ENCODE data around the gene TRDMT1.

Gene TRDMT1

DNA sequence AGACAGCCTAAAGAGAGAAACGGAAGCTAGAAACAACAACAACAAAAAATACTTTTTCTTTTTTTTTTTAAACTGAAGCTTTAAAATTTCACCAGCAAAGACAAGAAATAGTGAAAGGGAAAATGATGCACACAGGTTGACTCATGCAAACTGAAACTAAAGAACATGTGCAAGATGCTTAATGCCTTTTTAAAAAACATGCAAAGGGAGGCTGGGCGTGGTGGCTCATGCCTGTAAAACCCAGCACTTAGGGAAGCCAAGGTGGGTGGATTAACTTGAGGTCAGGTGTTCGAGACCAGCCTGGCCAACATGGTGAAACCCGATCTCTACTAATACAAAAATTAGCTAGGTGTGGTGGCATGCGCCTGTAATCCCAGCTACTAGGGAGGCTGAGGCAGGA is 56.7 kb downstream of the TRDMT1 start:
- Histone ChIP-seq H3K4me1 (ENCODE audit: insufficient read depth, low read length) (no peaks in the 10 kb centered on the region), H3K4me3 (ENCODE audit: low read length) (no peak overlapping the region), H3K27me3 (ENCODE audit: insufficient read depth, low read length) (no peaks in the 10 kb centered on the region), H3K9ac (ENCODE audit: low read depth, low read length) (no peak overlapping the region), H3K27ac (ENCODE audit: low read length) (no peak overlapping the region), H3K9me3 (ENCODE audit: insufficient read depth, low read depth, low read length) (no peaks in the 10 kb centered on the region), H3K36me3 (ENCODE audit: insufficient read depth, low read depth, low read length) (0 out of 2 replicates have a peak, but pooled peaks cover 3% of the 10 kb centered on the region)

DNA sequence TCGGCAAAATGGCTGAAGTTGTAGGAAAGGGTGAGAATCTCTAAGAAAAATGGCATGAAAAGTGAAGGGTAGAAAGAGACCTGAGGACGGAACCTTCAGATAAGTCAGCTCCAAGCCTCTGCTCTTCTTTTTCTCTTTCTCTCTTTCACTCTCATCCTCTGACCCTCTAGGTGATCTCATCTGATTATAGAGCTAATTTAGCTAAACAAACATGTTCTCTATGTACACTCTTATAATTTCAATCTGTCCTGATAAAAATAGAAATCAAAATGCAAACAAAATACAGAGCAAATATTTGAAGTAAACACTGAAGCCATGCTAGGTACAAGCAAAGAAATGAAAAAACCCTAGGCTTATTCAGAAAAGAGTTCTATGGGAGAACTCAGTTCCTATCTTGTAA is 57.4 kb downstream of the TRDMT1 start:
- H3K27ac ChIP-seq (ENCODE audit: low read length) = no peak overlapping the region
- 0 out of 2 replicates have a peak, but pooled peaks cover 3% of the 10 kb centered on the region for H3K36me3 ChIP-seq (ENCODE audit: insufficient read depth, low read depth, low read length)
- no peaks in the 10 kb centered on the region for H3K9me3 ChIP-seq (ENCODE audit: insufficient read depth, low read depth, low read length)
- no peaks in the 10 kb centered on the region for H3K4me1 ChIP-seq (ENCODE audit: insufficient read depth, low read length)
- H3K27me3 ChIP-seq (ENCODE audit: insufficient read depth, low read length) = no peaks in the 10 kb centered on the region
- H3K4me3 ChIP-seq (ENCODE audit: low read length) = no peak overlapping the region
- no peak overlapping the region for H3K9ac ChIP-seq (ENCODE audit: low read depth, low read length)

DNA sequence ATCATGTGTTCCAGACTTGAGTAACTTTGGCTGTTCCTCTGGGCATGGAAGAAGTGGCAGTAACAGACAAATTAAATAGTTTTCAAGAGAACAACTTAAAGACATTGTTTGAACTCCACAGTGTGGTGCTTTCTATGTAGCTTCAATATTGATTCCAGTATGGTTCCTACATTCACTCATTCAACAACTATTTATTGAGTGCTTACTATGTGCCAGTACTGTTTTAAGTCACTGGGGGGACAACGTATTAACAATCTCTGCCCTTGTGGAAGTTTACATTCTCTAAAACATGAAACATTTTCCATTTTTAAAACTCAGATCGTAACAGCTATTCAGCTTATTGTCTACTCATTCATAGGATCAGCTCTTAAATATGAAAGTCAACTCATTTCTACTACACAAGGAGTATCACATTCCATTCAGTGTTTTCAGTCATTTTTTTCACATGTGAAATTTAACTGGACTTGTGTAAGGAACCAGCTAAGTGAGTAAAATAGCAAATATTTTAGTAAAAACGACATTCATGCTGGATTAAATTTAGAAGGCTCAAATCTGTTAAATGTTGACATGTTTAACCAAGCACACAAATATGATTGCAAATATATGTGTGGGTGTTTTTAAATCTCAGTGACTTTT is 58.3 kb downstream of the TRDMT1 start:
- no peaks in the 10 kb centered on the region for H3K27me3 ChIP-seq (ENCODE audit: insufficient read depth, low read length)
- H3K36me3 ChIP-seq (ENCODE audit: insufficient read depth, low read depth, low read length) = 0 out of 2 replicates have a peak, but pooled peaks cover 3% of the 10 kb centered on the region
- H3K9me3 ChIP-seq (ENCODE audit: insufficient read depth, low read depth, low read length) = no peaks in the 10 kb centered on the region
- H3K4me3 ChIP-seq (ENCODE audit: low read length) = no peak overlapping the region
- H3K9ac ChIP-seq (ENCODE audit: low read depth, low read length) = no peak overlapping the region
- no peaks in the 10 kb centered on the region for H3K4me1 ChIP-seq (ENCODE audit: insufficient read depth, low read length)
- H3K27ac ChIP-seq (ENCODE audit: low read length) = no peak overlapping the region

DNA sequence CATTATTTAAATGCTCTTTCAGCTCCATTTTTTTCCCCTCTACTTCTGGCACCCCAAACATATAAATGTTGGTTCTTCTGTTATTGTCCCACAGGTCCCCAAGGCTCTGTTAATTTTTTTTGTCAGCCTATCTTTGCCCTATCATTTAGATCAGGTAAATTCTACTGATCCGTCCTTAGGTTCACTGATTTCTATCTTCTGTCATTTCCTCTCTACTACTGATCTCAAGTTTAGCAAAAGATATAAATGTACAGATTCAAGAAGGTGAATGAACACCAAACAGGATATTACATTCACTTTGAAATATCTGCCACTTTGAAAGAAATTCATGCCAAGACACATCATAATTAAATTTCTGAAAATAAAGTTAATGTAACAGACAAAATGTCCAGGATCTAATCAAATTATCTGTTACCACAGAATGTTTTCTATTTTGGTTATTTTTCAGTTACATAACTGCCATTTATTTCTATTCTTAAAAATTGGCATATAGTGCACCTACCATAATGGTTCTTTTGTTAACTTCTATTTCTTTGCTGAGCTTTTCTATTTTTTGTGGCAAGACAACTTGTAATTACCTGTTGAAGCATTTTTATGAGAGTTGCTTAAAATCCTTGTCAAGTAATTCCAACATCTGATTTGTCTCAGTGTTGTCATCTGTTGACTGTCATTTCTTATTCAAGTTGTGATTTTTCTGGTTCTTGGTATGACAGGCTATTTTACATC is 59.8 kb downstream of the TRDMT1 start:
- Histone ChIP-seq H3K9me3 (ENCODE audit: insufficient read depth, low read depth, low read length) (no peaks in the 10 kb centered on the region), H3K27me3 (ENCODE audit: insufficient read depth, low read length) (no peaks in the 10 kb centered on the region), H3K27ac (ENCODE audit: low read length) (no peak overlapping the region), H3K4me3 (ENCODE audit: low read length) (no peak overlapping the region), H3K9ac (ENCODE audit: low read depth, low read length) (no peak overlapping the region), H3K36me3 (ENCODE audit: insufficient read depth, low read depth, low read length) (no peaks in the 10 kb centered on the region), H3K4me1 (ENCODE audit: insufficient read depth, low read length) (no peaks in the 10 kb centered on the region)

DNA sequence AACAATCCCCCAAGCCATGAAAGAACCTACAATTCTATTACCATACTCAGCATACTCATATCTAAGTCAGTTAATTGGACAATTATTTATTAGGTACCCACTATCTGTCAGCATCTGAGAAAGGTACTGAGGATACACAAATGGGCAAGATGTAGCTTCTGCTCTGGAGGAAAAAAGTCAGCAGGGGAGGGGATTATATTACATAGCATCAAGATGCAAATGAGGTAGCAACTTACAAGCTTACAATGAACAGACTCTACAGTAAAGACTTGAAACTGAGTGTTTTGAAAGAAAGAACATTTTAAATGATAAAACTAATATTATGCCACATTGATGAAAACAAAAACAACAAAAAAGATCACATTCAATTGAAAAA is 61.1 kb downstream of the TRDMT1 start:
- no peaks in the 10 kb centered on the region for H3K9me3 ChIP-seq (ENCODE audit: insufficient read depth, low read depth, low read length)
- no peaks in the 10 kb centered on the region for H3K36me3 ChIP-seq (ENCODE audit: insufficient read depth, low read depth, low read length)
- no peak overlapping the region for H3K4me3 ChIP-seq (ENCODE audit: low read length)
- no peaks in the 10 kb centered on the region for H3K4me1 ChIP-seq (ENCODE audit: insufficient read depth, low read length)
- no peak overlapping the region for H3K27ac ChIP-seq (ENCODE audit: low read length)
- H3K9ac ChIP-seq (ENCODE audit: low read depth, low read length) = no peak overlapping the region
- no peaks in the 10 kb centered on the region for H3K27me3 ChIP-seq (ENCODE audit: insufficient read depth, low read length)

DNA sequence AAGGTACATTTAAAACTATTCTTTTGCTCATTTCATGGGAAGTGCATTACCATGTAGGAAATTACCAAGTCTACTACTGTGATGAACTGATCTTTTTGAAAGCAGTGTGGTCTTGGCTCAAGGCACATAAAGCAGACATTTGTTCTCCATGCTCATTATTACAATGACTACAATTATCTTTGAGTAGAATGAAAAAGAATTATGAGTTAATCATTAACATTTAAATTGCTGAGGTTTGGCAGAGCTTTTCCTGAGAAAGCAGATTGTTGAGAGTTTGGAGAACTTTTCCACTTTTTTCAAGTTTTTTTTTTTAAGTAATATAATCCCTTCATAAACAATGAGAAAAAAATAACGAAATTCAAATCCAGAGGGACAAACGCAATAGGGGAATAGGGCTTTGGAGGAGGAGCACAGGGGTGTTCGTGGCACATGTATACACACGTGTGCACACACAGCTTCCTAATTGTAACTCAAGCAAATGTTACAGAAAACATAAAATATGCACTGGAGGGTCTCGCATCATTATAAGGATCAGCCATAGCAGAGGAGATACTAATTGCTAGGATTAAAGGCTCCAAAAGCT is 62.9 kb downstream of the TRDMT1 start:
- H3K27ac ChIP-seq (ENCODE audit: low read length) = no peak overlapping the region
- no peaks in the 10 kb centered on the region for H3K27me3 ChIP-seq (ENCODE audit: insufficient read depth, low read length)
- H3K9ac ChIP-seq (ENCODE audit: low read depth, low read length) = no peak overlapping the region
- no peaks in the 10 kb centered on the region for H3K9me3 ChIP-seq (ENCODE audit: insufficient read depth, low read depth, low read length)
- no peak overlapping the region for H3K4me3 ChIP-seq (ENCODE audit: low read length)
- no peaks in the 10 kb centered on the region for H3K4me1 ChIP-seq (ENCODE audit: insufficient read depth, low read length)
- no peaks in the 10 kb centered on the region for H3K36me3 ChIP-seq (ENCODE audit: insufficient read depth, low read depth, low read length)

DNA sequence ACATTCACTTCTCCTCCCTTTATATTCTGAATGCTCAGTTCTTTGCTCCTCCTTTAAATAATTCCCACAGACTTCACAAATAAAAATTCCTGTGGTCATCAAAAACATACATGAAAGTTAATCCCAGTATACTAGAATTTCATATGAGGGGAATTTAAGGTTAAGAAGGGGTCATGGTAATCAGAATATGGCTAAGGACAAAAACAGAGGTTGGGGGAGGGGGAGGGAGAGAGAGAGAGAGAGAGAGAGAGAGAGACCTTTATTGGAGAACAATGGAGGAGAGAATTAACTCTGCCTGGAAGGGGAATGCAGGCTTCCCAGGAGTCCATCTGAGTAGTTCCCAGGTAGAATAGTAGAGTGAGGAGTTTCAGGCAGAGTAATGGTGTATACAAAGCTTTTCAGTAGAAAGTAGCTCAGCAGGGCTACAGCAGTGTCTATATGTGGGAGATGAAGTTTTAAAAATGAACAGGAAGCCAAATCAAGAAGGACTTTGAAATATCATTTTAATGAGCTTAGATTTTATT is 66.7 kb downstream of the TRDMT1 start:
- H3K27me3 ChIP-seq (ENCODE audit: insufficient read depth, low read length) = no peaks in the 10 kb centered on the region
- no peak overlapping the region for H3K4me3 ChIP-seq (ENCODE audit: low read length)
- no peaks in the 10 kb centered on the region for H3K9me3 ChIP-seq (ENCODE audit: insufficient read depth, low read depth, low read length)
- no peaks in the 10 kb centered on the region for H3K36me3 ChIP-seq (ENCODE audit: insufficient read depth, low read depth, low read length)
- H3K4me1 ChIP-seq (ENCODE audit: insufficient read depth, low read length) = no peaks in the 10 kb centered on the region
- H3K9ac ChIP-seq (ENCODE audit: low read depth, low read length) = no peak overlapping the region
- no peak overlapping the region for H3K27ac ChIP-seq (ENCODE audit: low read length)

DNA sequence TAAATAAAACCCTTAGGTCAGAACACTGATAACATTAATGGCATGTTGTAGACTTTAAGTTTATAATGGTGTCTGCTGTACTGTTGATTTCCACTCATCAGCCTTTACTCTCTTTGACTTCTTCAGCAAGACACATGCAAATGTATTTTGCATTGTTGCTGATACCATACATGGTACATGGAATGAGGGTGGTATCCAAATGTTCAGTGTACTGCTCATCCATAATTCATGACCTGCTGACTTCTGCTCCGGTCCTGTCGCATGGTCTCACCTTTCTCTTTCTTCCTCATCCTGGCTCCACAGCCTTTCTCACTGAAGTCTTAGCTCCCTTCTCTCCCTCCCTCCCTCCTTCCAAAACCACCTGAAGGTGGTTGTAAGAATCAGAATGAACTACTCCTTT is 67.2 kb downstream of the TRDMT1 start:
- H3K9ac ChIP-seq (ENCODE audit: low read depth, low read length) = no peak overlapping the region
- no peaks in the 10 kb centered on the region for H3K27me3 ChIP-seq (ENCODE audit: insufficient read depth, low read length)
- H3K4me3 ChIP-seq (ENCODE audit: low read length) = no peak overlapping the region
- H3K4me1 ChIP-seq (ENCODE audit: insufficient read depth, low read length) = no peaks in the 10 kb centered on the region
- H3K9me3 ChIP-seq (ENCODE audit: insufficient read depth, low read depth, low read length) = no peaks in the 10 kb centered on the region
- no peaks in the 10 kb centered on the region for H3K36me3 ChIP-seq (ENCODE audit: insufficient read depth, low read depth, low read length)
- H3K27ac ChIP-seq (ENCODE audit: low read length) = no peak overlapping the region

DNA sequence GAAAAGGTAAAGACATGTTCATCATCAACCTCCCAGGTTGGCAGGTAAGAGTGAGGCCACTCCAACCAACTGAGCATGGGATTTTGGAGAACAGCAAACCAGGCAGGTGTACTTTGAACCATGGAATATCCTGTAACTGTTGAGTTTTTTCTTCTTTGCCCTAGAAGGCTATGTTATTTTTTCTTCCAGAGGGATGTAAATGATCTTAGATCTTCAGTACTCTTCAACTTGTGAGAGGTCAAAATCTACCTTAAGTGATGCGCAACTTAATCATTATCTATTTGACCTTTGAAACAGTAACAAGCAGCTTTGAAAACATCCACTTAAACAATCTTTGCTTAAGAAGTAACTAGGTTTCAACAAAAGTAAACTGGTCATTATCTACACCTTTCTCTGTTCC is 71.7 kb downstream of the TRDMT1 start, which contains the start of gene CUBN:
TSS of gene CUBN (minus strand) at position 71 of the 400 bp plus-strand sequence. CDS start at position 25, 46 bp downstream.
- Histone ChIP-seq H3K36me3 (ENCODE audit: insufficient read depth, low read depth, low read length) (no peaks in the 10 kb centered on the region), H3K4me1 (ENCODE audit: insufficient read depth, low read length) (no peaks in the 10 kb centered on the region), H3K9ac (ENCODE audit: low read depth, low read length) (no peak within 1 kb of the TSS), H3K4me3 (ENCODE audit: low read length) (no peak within 1 kb of the TSS), H3K9me3 (ENCODE audit: insufficient read depth, low read depth, low read length) (no peaks in the 10 kb centered on the region), H3K27me3 (ENCODE audit: insufficient read depth, low read length) (no peaks in the 10 kb centered on the region), H3K27ac (ENCODE audit: low read length) (no peak within 1 kb of the TSS)

DNA sequence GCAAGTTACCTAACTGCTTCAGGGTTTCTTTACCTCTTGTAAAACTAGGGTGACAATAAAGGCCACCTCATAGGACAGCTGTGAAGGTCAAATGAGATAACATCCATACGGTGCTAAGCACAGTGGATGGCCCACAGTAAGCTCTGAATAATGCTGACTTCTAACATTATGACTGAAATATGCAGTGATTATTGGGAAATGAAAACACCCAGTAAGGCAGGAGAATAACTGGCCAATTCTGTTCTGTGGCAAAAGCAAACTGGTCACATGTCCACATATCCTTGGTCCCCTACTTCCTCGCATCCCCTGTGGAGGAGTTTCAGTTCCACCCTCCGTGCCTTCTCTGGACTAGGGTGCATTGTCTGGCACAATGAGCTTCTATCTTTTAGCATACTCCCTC is 73.2 kb downstream of the TRDMT1 start:
- Histone ChIP-seq H3K36me3 (ENCODE audit: insufficient read depth, low read depth, low read length) (no peaks in the 10 kb centered on the region), H3K4me1 (ENCODE audit: insufficient read depth, low read length) (peaks cover 10% of the 10 kb centered on the region), H3K27ac (ENCODE audit: low read length) (no peak overlapping the region), H3K27me3 (ENCODE audit: insufficient read depth, low read length) (no peaks in the 10 kb centered on the region), H3K9ac (ENCODE audit: low read depth, low read length) (no peak overlapping the region), H3K4me3 (ENCODE audit: low read length) (no peak overlapping the region), H3K9me3 (ENCODE audit: insufficient read depth, low read depth, low read length) (no peaks in the 10 kb centered on the region)

DNA sequence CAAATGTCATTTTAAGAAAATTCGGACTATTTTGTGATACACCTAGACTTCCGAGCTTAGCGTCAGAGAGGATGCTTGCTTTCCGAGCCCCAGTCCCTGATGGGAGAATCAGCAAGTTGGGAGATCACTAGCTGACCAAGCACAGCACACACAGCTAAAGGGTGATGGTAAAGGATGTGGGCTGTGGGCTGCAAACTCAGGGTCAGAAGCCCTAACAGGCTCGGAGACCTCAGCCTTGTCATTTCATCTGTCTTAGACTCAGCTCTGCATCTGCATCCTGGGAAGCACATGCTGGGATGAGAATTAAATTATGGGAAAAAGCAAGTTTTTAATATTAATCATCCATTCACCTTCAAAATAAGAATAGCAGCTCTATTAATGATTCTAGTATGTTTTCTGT is 75.1 kb downstream of the TRDMT1 start:
- Histone ChIP-seq H3K27me3 (ENCODE audit: insufficient read depth, low read length) (no peaks in the 10 kb centered on the region), H3K9ac (ENCODE audit: low read depth, low read length) (no peak overlapping the region), H3K4me3 (ENCODE audit: low read length) (no peak overlapping the region), H3K27ac (ENCODE audit: low read length) (no peak overlapping the region), H3K9me3 (ENCODE audit: insufficient read depth, low read depth, low read length) (no peaks in the 10 kb centered on the region), H3K4me1 (ENCODE audit: insufficient read depth, low read length) (peaks cover 12% of the 10 kb centered on the region), H3K36me3 (ENCODE audit: insufficient read depth, low read depth, low read length) (no peaks in the 10 kb centered on the region)
